Neural progenitor cell (in vitro differentiated cells): ENCODE measurements around the gene C10orf105. TPM values are rescaled to one million over a fixed set of nuclear protein-coding genes. Genes with fewer than 3 reads are reported as not detected.

Experiments used
- DNase-seq: peaks from one replicate; pipeline ENCODE4 v3.0.0-alpha.2; 2016; ENCODE audit warnings: low spot score
- H2AFZ ChIP-seq: fragments of 200-600 bp; sonication (generic); replicated peaks from 2 replicates; pipeline ENCODE4 v1.6.1; 2016; ENCODE audit warnings: antibody characterized with exemption
- H3F3A ChIP-seq: fragments of 200-600 bp; sonication (generic); 2 replicates; pipeline ENCODE4 v1.6.1; 2016; ENCODE audit warnings: antibody characterized with exemption, low read depth
- H3K27ac ChIP-seq: fragments of 200-600 bp; sonication (generic); 2 replicates; pipeline ENCODE4 v1.5.1; 2016; ENCODE audit warnings: mild to moderate bottlenecking
- H3K27me3 ChIP-seq: fragments of 200-600 bp; sonication (generic); 2 replicates; pipeline ENCODE4 v1.6.1; 2016; ENCODE audit warnings: mild to moderate bottlenecking, moderate library complexity
- H3K36me3 ChIP-seq: fragments of 200-600 bp; sonication (generic); 2 replicates; pipeline ENCODE4 v1.5.1; 2016
- H3K4me1 ChIP-seq: fragments of 200-600 bp; sonication (generic); 2 replicates; pipeline ENCODE4 v1.6.1; 2016; ENCODE audit warnings: mixed run types
- H3K4me2 ChIP-seq: fragments of 200-600 bp; sonication (generic); 2 replicates; pipeline ENCODE4 v1.6.1; 2016
- H3K4me3 ChIP-seq: fragments of 200-600 bp; sonication (generic); 2 replicates; pipeline ENCODE4 v1.5.1; 2016
- H3K79me2 ChIP-seq: fragments of 200-600 bp; sonication (generic); 2 replicates; pipeline ENCODE4 v1.6.1; 2016; ENCODE audit warnings: low read depth
- H3K9ac ChIP-seq: fragments of 200-600 bp; sonication (generic); 2 replicates; pipeline ENCODE4 v1.6.1; 2016
- H3K9me3 ChIP-seq: fragments of 200-600 bp; sonication (generic); 2 replicates; pipeline ENCODE4 v1.5.1; 2016; ENCODE audit warnings: low read depth
- H4K20me1 ChIP-seq: fragments of 200-600 bp; sonication (generic); 2 replicates; pipeline ENCODE4 v1.6.1; 2016; ENCODE audit warnings: low read depth
- H3K27ac Mint-ChIP-seq: 3 replicates; pipeline ENCODE4 v1.8.0; 2021; ENCODE audit warnings: mixed read lengths
- H3K27me3 Mint-ChIP-seq: 2 replicates; pipeline ENCODE4 v1.8.0; 2022; ENCODE audit warnings: low read depth, mild to moderate bottlenecking, inconsistent platforms, moderate library complexity, mixed read lengths; ENCODE audit not compliant: insufficient read depth
- H3K36me3 Mint-ChIP-seq: 3 replicates; pipeline ENCODE4 v1.8.0; 2021; ENCODE audit warnings: mixed read lengths
- H3K4me1 Mint-ChIP-seq: 3 replicates; pipeline ENCODE4 v1.8.0; 2021; ENCODE audit warnings: mixed read lengths
- H3K4me3 Mint-ChIP-seq: 3 replicates; pipeline ENCODE4 v1.8.0; 2021; ENCODE audit warnings: mild to moderate bottlenecking, moderate library complexity, mixed read lengths
- H3K9me3 Mint-ChIP-seq: 3 replicates; pipeline ENCODE4 v1.8.0; 2020; ENCODE audit warnings: mixed read lengths
- CTCF ChIP-seq: fragments of 200-600 bp; sonication (generic); IDR thresholded peaks from 2 replicates; pipeline ENCODE4 v1.5.1; 2017; ENCODE audit warnings: antibody characterized with exemption, mild to moderate bottlenecking
- EZH2 ChIP-seq: fragments of 200-600 bp; sonication (generic); IDR thresholded peaks from 2 replicates; pipeline ENCODE4 v1.6.1; 2017; ENCODE audit warnings: antibody characterized with exemption, mild to moderate bottlenecking, moderate library complexity
- EZH2phosphoT487 ChIP-seq: fragments of 200-600 bp; sonication (generic); IDR thresholded peaks from 2 replicates; pipeline ENCODE4 v1.6.1; 2017; ENCODE audit warnings: antibody characterized with exemption
- total RNA-seq: library from RNA; depleted of rRNA; stranded (reverse); fragments of >200 nt; gene quantifications from 2 replicates; pipeline ENCODE4 v1.2.3, GENCODE V29; 2015; ENCODE audit warnings: low replicate concordance

The C10orf105 gene
- total RNA-seq, 1 donor from 2014 or later: 0.39 TPM

GRCh38 chr10:71737834-71738197 is 18.2 kb upstream of the C10orf105 start:
- no peak overlapping the region for H3K4me3 Mint-ChIP-seq

GRCh38 chr10:71737001-71737833 is 17.6 kb upstream of the C10orf105 start:
- no peaks in the 10 kb centered on the region for H3K79me2 ChIP-seq
- peaks cover 4% of the 10 kb centered on the region for H3K27me3 Mint-ChIP-seq
- no peak for DNase-seq
- no peaks in the 10 kb centered on the region for H3F3A ChIP-seq
- no peaks in the 10 kb centered on the region for H3K36me3 Mint-ChIP-seq
- H3K27ac Mint-ChIP-seq: no peak overlapping the region
- no peak overlapping the region for H3K4me3 Mint-ChIP-seq
- H3K27me3 ChIP-seq: no peaks in the 10 kb centered on the region
- no peak overlapping the region for H3K4me2 ChIP-seq
- no peak overlapping the region for H3K9ac ChIP-seq
- H3K9me3 ChIP-seq: no peaks in the 10 kb centered on the region
- H3K4me1 ChIP-seq: peaks cover 10% of the 10 kb centered on the region
- H3K9me3 Mint-ChIP-seq: peaks cover 2% of the 10 kb centered on the region
- no peaks in the 10 kb centered on the region for H3K36me3 ChIP-seq
- no peak overlapping the region for H3K4me3 ChIP-seq
- H4K20me1 ChIP-seq: no peaks in the 10 kb centered on the region
- H3K27ac ChIP-seq: no peak overlapping the region
- no peak overlapping the region for H2AFZ ChIP-seq
- peaks cover 10% of the 10 kb centered on the region for H3K4me1 Mint-ChIP-seq
- TF ChIP-seq EZH2phosphoT487 (no peak), CTCF (no peak), EZH2 (no peak)

More at GRCh38 chr10:71737834-71738197, 18.2 kb upstream of the C10orf105 start:
- no peaks in the 10 kb centered on the region for H3K9me3 ChIP-seq
- no peak for TF ChIP-seq EZH2
- TF ChIP-seq EZH2phosphoT487: no peak
- no peak for TF ChIP-seq CTCF
- no peaks in the 10 kb centered on the region for H3K27me3 ChIP-seq
- no peak overlapping the region for H3K9ac ChIP-seq
- H2AFZ ChIP-seq: no peak overlapping the region
- H3K4me1 Mint-ChIP-seq: peaks cover 7% of the 10 kb centered on the region
- H3K79me2 ChIP-seq: no peaks in the 10 kb centered on the region
- no peaks in the 10 kb centered on the region for H3K36me3 Mint-ChIP-seq
- peaks cover 10% of the 10 kb centered on the region for H3K4me1 ChIP-seq
- H3K36me3 ChIP-seq: no peaks in the 10 kb centered on the region
- H3K27me3 Mint-ChIP-seq: peaks cover 4% of the 10 kb centered on the region
- H3F3A ChIP-seq: no peaks in the 10 kb centered on the region
- no peak overlapping the region for H3K27ac Mint-ChIP-seq
- no peak overlapping the region for H3K4me3 ChIP-seq
- H3K4me2 ChIP-seq: no peak overlapping the region
- no peaks in the 10 kb centered on the region for H3K9me3 Mint-ChIP-seq
- H4K20me1 ChIP-seq: no peaks in the 10 kb centered on the region
- no peak for DNase-seq
- H3K27ac ChIP-seq: no peak overlapping the region

GRCh38 chr10:71736570-71736952 is 17.0 kb upstream of the C10orf105 start:
- Histone ChIP-seq H3K4me2 (no peak overlapping the region), H3K9ac (no peak overlapping the region), H3K79me2 (no peaks in the 10 kb centered on the region), H3K4me1 (peaks cover 10% of the 10 kb centered on the region), H2AFZ (no peak overlapping the region), H3K27me3 (no peaks in the 10 kb centered on the region), H4K20me1 (no peaks in the 10 kb centered on the region), H3K9me3 (no peaks in the 10 kb centered on the region), H3K36me3 (no peaks in the 10 kb centered on the region), H3F3A (no peaks in the 10 kb centered on the region), H3K27ac (no peak overlapping the region), H3K4me3 (no peak overlapping the region)
- Mint-ChIP-seq H3K27me3 (peaks cover 4% of the 10 kb centered on the region), H3K4me1 (peaks cover 10% of the 10 kb centered on the region), H3K27ac (peak overlapping the region; percentile 62), H3K36me3 (no peaks in the 10 kb centered on the region), H3K4me3 (no peak overlapping the region), H3K9me3 (peaks cover 2% of the 10 kb centered on the region)
- no peak for DNase-seq
- TF ChIP-seq EZH2phosphoT487: no peak
- TF ChIP-seq CTCF: no peak
- TF ChIP-seq EZH2: no peak
